Panc1 (cell line): ENCODE data around the gene WNT5A. TPM values are rescaled to one million over a fixed set of nuclear protein-coding genes. Genes with fewer than 3 reads are reported as not detected.

Source experiments
- ATAC-seq: fragments of 200-7000 bp; cut with Tn5 transposase; 2 replicates; pipeline ENCODE4 v1.9.1; 2020; ENCODE audit warnings: mild to moderate bottlenecking, moderate library complexity
- BruUV-seq: library from RNA; stranded (reverse); fragments of 400-500 nt; replicated peaks from 2 replicates; lab custom pipeline; 2021; lab: Mats Ljungman, UMichigan
- CTCF ChIA-PET: fragments of 300-600 bp; sonication (Branson Sonifier 250); formaldehyde crosslinking; loops from one replicate; lab custom pipeline; 2022; ENCODE audit warnings: antibody characterized with exemption; lab: Charles Lee
- POLR2A ChIA-PET: fragments of 300-600 bp; sonication (Branson Sonifier 250); formaldehyde crosslinking; loops from one replicate; lab custom pipeline; 2022; ENCODE audit warnings: antibody characterized with exemption; lab: Charles Lee
- DNase-seq: peaks from one replicate; pipeline ENCODE4 v3.0.0-alpha.2; 2010; ENCODE audit warnings: low read depth, low spot score
- H3K27ac ChIP-seq: 2 replicates; pipeline ENCODE4 v1.5.1; 2011; ENCODE audit warnings: mild to moderate bottlenecking, low read length, inconsistent platforms
- H3K27me3 ChIP-seq: fragments of 200-500 bp; sonication (Bioruptor generic); 2 replicates; pipeline ENCODE4 v1.6.0; 2014; ENCODE audit warnings: low read length, inconsistent platforms; ENCODE audit not compliant: control insufficient read depth, insufficient read depth
- H3K36me3 ChIP-seq: fragments of 200-500 bp; sonication (Bioruptor generic); 2 replicates; pipeline ENCODE4 v1.5.1; 2014; ENCODE audit warnings: inconsistent platforms, mild to moderate bottlenecking, low read length, moderate library complexity; ENCODE audit not compliant: control insufficient read depth, insufficient read depth
- H3K4me1 ChIP-seq: 2 replicates; pipeline ENCODE4 v1.5.1; 2011; ENCODE audit warnings: inconsistent platforms, mild to moderate bottlenecking, low read length, moderate library complexity; ENCODE audit not compliant: control insufficient read depth, insufficient read depth
- H3K4me3 ChIP-seq, 2 experiments: 2 replicates each; pipeline ENCODE4 v1.5.1; 2011 to 2012; ENCODE audit warnings: low read depth in 2 of 2, low read length in 2 of 2, mild to moderate bottlenecking in 2 of 2, inconsistent platforms in 1 of 2, moderate library complexity in 1 of 2
- H3K9me3 ChIP-seq: fragments of 200-500 bp; sonication (Bioruptor generic); 2 replicates; pipeline ENCODE4 v1.5.1; 2014; ENCODE audit warnings: low read depth, mild to moderate bottlenecking, inconsistent platforms, low read length, moderate library complexity; ENCODE audit not compliant: control insufficient read depth, insufficient read depth
- CTCF ChIP-seq: fragments of 450-650 bp; IDR thresholded peaks from 2 replicates; pipeline ENCODE4 v1.5.1; 2017; ENCODE audit warnings: mild to moderate bottlenecking
- POLR2AphosphoS5 ChIP-seq: IDR thresholded peaks from 2 replicates; pipeline ENCODE4 v1.6.1; 2012; ENCODE audit warnings: mild to moderate bottlenecking, low read depth, low read length, moderate library complexity
- REST ChIP-seq, 2 experiments: IDR thresholded peaks; 2 replicates each; pipeline ENCODE4 v1.6.1; 2011 to 2012; ENCODE audit warnings: low read depth in 2 of 2, control low read depth in 1 of 2, low read length in 1 of 2, mild to moderate bottlenecking in 1 of 2, moderate library complexity in 1 of 2; ENCODE audit not compliant: insufficient read depth in 1 of 2
- SIN3A ChIP-seq: IDR thresholded peaks from 2 replicates; pipeline ENCODE4 v1.6.1; 2012; ENCODE audit warnings: low read depth, mild to moderate bottlenecking, low read length, moderate library complexity, borderline replicate concordance; ENCODE audit not compliant: insufficient read depth
- TCF7L2 ChIP-seq: IDR thresholded peaks from 2 replicates; pipeline ENCODE4 v1.6.1; 2011; ENCODE audit warnings: mild to moderate bottlenecking, low read depth, low read length, inconsistent platforms
- in situ Hi-C: cut with HindIII; loops from 2 replicates; pipeline ENCODE4 v1.10.0; 2016; ENCODE audit warnings: low sequenced_read_pairs, low pct_unique_long_range_greater_than_20kb
- intact Hi-C: fragments of 100-400 bp; cut with micrococcal nuclease; formaldehyde crosslinking; loops from one replicate; pipeline ENCODE4 v1.10.0; 2022; ENCODE audit not compliant: unreplicated experiment
- total RNA-seq: library from RNA; stranded (reverse); gene quantifications from one replicate; pipeline ENCODE4 v1.2.1, GENCODE V29; 2021; ENCODE audit not compliant: unreplicated experiment

Gene WNT5A
- total RNA-seq, 1 experiment from 2014 or later, result 0.54 TPM

- ChIA-PET POLR2A (no interaction called here), CTCF (no interaction called here)
- DNase-seq, result no peak
- Histone ChIP-seq H3K4me3 (no peak overlapping the region), H3K27ac (no peak overlapping the region), H3K4me1 (no peaks in the 10 kb centered on the region), H3K36me3 (no peaks in the 10 kb centered on the region), H3K27me3 (no peaks in the 10 kb centered on the region), H3K9me3 (no peaks in the 10 kb centered on the region)
- TF ChIP-seq SIN3A, result no peak
- no peak for TF ChIP-seq REST (IDR thresholded peaks at IDR 0.05; ENCODE audit: insufficient read depth in 1 of 2, low read depth in 2 of 2, low read length in 1 of 2)
- TF ChIP-seq CTCF, result no peak
- TF ChIP-seq TCF7L2, result no peak
- no peak for TF ChIP-seq POLR2AphosphoS5
- no peak for ATAC-seq
- in situ Hi-C loops, result no loop called here
- no TSS peak for BruUV-seq
- intact Hi-C loops, result no loop called here
Measured at GRCh38 chr3:55436644-55437043, 50.5 kb downstream of the WNT5A start.

DNA sequence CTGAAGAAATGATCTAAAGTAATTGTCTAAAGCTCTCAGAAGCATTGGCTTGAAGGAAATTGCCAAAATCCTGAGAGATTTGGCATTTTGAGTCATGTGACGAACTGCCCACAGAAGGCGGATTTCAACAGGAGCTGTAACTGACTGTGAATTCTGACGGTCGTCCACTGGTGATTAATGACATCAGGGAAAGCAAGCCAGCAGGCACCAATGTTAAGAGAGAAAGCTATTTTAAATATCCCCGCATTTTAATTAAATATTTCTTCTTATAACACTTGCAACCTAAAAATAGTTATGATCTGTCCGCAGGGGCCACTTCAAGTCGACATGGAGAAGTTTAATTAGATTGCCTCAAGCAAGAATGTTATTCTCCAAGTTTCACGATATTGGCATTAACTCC is 51.6 kb downstream of the WNT5A start:
- H3K27me3 ChIP-seq, result no peaks in the 10 kb centered on the region
- no peaks in the 10 kb centered on the region for H3K9me3 ChIP-seq
- no TSS peak for BruUV-seq
- intact Hi-C loops (no loop called here), in situ Hi-C loops (no loop called here)
- no peak overlapping the region for H3K27ac ChIP-seq
- CTCF ChIA-PET, result no interaction called here
- no peak for DNase-seq
- H3K4me1 ChIP-seq, result no peaks in the 10 kb centered on the region
- no peak for ATAC-seq
- no peak for TF ChIP-seq SIN3A
- TF ChIP-seq POLR2AphosphoS5, result no peak
- TF ChIP-seq CTCF, result no peak
- no peak for TF ChIP-seq TCF7L2
- TF ChIP-seq REST (IDR thresholded peaks at IDR 0.05; ENCODE audit: insufficient read depth in 1 of 2, low read depth in 2 of 2, low read length in 1 of 2), result no peak
- no peak overlapping the region for H3K4me3 ChIP-seq
- H3K36me3 ChIP-seq, result no peaks in the 10 kb centered on the region
- POLR2A ChIA-PET, result no interaction called here
